GM18861 (cell line): Measurements from ENCODE around the gene C1QL3.

Experiments
- ATAC-seq: cut with Tn5 transposase; IDR thresholded peaks from one replicate; pipeline ENCODE4 v1.9.1; 2021; ENCODE audit not compliant: unreplicated experiment

The C1QL3 gene

GRCh38 chr10:16521311-16522016 is at the start of gene C1QL3:
C1QL3 (minus strand) TSS chr10:16521879; CDS start chr10:16521065, 814 bp downstream.
- ATAC-seq, result peak; percentile 20

DNA sequence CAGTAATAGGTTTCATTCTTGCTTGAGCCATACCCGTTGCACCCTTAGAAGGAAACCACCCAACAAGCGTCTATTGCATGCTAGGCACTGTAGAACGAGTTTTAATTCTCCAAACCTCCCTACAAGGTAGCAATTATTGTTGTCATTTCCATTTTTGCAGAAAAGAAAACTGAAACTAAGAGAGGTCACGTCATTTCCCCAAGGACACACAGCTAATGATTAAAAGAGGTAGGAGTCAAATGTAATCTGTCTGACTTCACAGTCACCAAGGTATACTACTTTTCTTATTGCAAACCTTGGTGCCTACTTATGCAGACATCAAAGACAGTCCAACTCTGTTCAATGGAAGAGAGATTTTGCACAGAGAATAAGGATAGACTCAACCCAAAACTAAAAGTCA is 49.1 kb upstream of the C1QL3 start:
- peak; percentile 97 for ATAC-seq

- ATAC-seq, result no peak
Measured at GRCh38 chr10:16566202-16566805, 44.6 kb upstream of the C1QL3 start.

DNA sequence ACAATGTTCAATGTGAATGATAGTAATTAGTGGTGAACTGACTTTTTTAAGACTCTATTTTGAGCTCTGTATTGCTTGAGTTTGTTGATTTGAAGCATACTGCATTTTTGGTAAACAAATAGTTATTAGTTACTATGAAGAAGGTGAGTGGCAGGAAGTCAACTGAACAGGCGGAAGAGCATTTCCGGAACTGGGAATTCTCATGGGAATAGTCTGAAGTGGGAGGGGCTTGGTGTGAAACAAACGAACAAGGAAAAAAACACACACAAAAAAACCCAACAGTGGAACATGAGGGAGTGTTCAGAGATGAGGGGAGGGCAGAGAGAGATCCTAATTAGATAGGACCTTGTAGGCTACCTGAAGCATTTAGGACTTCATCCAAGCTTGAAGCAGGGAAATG is 43.9 kb upstream of the C1QL3 start:
- ATAC-seq, result no peak

GRCh38 chr10:16562891-16563290 is 41.2 kb upstream of the C1QL3 start:
- ATAC-seq, result no peak

GRCh38 chr10:16559236-16559773 is 37.6 kb upstream of the C1QL3 start:
- ATAC-seq, result no peak

DNA sequence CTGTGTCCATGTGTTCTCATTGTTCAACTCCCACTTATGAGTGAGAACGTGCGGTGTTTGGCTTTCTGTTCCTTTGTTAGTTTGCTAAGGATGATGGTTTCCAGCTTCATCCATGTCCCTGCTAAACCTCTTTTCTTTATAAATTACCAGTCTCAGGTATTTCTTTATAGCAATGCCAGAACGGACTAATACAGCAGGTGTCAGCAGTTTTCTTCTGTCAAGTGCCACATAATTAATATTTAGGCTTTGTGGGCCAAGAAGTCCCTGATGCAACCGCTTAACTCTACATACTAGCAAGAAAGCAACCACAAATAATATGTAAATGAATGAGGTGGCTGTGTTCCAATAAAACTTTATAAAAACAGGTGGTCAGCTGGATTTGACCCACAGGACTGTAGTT is 26.3 kb upstream of the C1QL3 start:
- no peak for ATAC-seq

- ATAC-seq, result no peak
Measured at GRCh38 chr10:16545116-16545736, 23.5 kb upstream of the C1QL3 start.

GRCh38 chr10:16544591-16544990 is 22.9 kb upstream of the C1QL3 start:
- ATAC-seq, result no peak

GRCh38 chr10:16544099-16544498 is 22.4 kb upstream of the C1QL3 start:
- ATAC-seq, result no peak

GRCh38 chr10:16536155-16536554 is 14.5 kb upstream of the C1QL3 start:
- no peak for ATAC-seq

DNA sequence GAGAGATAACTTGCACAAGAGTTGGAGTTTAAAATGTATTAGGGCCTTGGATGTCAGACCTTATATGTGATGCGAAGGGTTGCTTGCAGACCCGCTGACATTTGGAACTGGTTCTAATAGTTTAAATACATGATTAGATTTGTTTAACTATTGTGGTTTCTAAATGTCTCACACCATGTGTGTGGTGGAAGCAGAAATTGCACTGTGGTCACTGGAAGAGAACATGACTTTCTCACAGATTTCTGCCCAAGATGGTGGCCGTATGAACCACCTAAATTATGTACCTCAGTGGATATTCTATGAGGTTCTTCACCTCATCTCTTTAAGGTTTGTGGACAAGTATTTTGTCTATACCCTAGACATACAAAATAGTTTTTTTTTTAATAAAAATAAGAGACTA is 8.2 kb upstream of the C1QL3 start:
- ATAC-seq, result no peak

DNA sequence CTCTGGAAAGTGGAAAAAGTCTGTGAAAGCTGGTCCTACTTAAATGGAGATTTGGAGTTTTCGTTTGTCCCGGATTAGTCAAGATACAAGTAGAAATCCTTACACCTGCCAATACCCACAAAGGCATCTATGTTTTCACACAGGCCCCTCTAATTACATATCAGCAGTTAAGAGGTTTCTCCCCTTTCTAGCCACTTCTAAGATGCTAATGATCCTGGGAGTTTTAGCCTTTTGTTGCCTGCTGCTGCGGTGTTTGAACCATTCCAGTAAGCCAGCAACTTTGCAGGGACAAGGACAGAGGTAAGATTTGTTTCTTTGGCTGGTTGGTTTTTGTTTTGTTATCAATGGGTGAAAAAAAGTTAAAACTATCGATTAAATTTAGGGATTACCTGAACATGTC is 5.8 kb upstream of the C1QL3 start:
- no peak for ATAC-seq

- ATAC-seq, result peak; percentile 40
Measured at GRCh38 chr10:16520900-16521299, 779 bp downstream of the C1QL3 start.

- no peak for ATAC-seq
Measured at GRCh38 chr10:16519908-16520861, 1.5 kb downstream of the C1QL3 start.

- peak; percentile 47 for ATAC-seq
Measured at GRCh38 chr10:16519250-16519907, 2.3 kb downstream of the C1QL3 start.

GRCh38 chr10:16518822-16519221 is 2.9 kb downstream of the C1QL3 start:
- no peak for ATAC-seq

DNA sequence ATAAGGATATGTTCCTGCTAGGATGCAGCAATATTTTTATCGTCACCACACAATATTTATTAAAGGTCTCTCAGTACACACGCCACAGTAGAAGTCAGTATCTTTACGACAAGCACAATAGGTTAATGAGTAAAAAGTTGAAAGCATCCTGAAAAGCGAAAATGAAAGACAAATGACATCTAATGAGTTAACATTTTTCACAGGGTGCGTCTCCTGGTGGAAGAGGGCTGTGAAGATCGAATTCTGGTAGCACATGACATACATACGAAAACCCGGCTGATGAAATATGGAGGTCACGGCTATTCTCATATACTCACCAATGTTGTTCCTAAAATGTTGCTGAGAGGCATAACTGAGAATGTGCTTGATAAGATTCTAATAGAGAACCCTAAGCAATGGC is 10.8 kb downstream of the C1QL3 start:
- no peak for ATAC-seq

GRCh38 chr10:16509996-16510395 is 11.7 kb downstream of the C1QL3 start:
- ATAC-seq, result no peak

DNA sequence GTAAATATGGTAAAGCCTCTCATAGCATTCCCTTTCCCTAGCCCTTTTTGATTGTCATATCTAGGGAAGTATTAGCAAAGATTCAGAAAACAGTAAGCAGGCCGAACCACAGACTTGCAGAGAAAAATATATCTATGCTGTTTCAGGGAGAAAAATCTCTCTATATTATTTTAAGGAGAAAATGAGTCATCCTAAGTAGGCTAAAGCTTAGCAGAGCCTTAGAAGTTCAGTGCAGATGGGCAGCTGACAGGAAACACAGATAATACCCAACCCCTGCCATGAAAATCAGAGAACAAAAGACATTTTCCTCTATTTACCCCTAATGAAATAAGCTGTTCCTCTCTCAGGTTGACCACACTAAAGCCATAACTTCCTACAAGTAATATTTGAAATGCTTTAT is 16.5 kb downstream of the C1QL3 start:
- no peak for ATAC-seq
